Ishikawa (cell line): ENCODE results near the gene SLC7A6.

Experiments used
- CEBPB ChIP-seq: IDR thresholded peaks from 2 replicates; pipeline ENCODE4 v1.6.1; 2012
- EP300 ChIP-seq: IDR thresholded peaks from 2 replicates; pipeline ENCODE4 v1.6.1; 2012; ENCODE audit warnings: borderline replicate concordance
- NFIC ChIP-seq: IDR thresholded peaks from 2 replicates; pipeline ENCODE4 v1.6.1; 2012
- RAD21 ChIP-seq: IDR thresholded peaks from 2 replicates; pipeline ENCODE4 v1.6.1; 2012; ENCODE audit warnings: low read depth
- TEAD4 ChIP-seq: IDR thresholded peaks from 2 replicates; pipeline ENCODE4 v1.6.1; 2012
- TF ChIP-seq, protein P1 (sequence below): IDR thresholded peaks from 2 replicates; pipeline ENCODE4 v1.6.1; 2012
- TF ChIP-seq, protein P2 (sequence below): IDR thresholded peaks from 2 replicates; pipeline ENCODE4 v1.6.1; 2012; ENCODE audit warnings: low read depth, mild to moderate bottlenecking

DNA sequence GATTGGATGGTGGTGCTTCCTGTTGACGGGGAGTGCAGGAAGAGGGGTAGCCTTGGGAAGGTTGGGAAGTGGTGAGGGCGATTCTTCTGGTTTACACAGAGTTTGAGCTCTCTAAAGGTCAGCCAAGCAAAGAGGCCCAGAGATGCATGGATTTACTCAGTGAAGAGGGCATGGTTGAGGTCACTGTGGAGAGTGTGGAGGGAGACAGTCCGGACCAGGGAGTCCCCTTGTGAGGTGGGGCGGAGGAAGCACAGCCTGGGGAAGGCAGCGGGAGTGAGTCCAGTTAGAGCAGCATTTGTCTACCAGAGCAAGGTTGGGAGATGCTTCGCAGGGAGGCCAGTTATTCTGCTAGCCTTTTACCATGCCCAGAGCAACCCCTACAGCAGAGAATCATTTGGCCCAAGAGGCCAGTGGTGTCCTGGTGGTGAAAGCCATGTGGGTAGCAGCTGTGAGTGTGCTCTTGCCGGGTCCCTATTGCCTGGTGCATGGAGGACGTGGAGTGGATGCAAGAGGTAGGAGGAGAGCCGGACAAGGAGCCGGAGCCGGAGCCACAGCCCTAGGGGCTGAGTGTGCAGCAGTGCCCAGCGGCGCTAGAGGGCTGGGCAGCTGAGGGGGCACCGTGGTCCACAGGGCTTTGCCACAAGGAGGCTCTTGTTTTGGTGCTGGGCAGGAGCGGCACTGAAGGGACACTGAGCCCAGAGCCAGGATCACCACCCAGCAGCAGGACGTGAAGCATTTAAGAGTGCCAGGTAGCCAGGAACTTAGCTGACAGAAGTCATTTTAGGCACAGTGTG, 74.2 kb downstream of the SLC7A6 start:
- TF ChIP-seq, protein P1, sequence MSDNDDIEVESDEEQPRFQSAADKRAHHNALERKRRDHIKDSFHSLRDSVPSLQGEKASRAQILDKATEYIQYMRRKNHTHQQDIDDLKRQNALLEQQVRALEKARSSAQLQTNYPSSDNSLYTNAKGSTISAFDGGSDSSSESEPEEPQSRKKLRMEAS, result no peak
- TF ChIP-seq TEAD4, result no peak
- no peak for TF ChIP-seq CEBPB
- TF ChIP-seq, protein P2, sequence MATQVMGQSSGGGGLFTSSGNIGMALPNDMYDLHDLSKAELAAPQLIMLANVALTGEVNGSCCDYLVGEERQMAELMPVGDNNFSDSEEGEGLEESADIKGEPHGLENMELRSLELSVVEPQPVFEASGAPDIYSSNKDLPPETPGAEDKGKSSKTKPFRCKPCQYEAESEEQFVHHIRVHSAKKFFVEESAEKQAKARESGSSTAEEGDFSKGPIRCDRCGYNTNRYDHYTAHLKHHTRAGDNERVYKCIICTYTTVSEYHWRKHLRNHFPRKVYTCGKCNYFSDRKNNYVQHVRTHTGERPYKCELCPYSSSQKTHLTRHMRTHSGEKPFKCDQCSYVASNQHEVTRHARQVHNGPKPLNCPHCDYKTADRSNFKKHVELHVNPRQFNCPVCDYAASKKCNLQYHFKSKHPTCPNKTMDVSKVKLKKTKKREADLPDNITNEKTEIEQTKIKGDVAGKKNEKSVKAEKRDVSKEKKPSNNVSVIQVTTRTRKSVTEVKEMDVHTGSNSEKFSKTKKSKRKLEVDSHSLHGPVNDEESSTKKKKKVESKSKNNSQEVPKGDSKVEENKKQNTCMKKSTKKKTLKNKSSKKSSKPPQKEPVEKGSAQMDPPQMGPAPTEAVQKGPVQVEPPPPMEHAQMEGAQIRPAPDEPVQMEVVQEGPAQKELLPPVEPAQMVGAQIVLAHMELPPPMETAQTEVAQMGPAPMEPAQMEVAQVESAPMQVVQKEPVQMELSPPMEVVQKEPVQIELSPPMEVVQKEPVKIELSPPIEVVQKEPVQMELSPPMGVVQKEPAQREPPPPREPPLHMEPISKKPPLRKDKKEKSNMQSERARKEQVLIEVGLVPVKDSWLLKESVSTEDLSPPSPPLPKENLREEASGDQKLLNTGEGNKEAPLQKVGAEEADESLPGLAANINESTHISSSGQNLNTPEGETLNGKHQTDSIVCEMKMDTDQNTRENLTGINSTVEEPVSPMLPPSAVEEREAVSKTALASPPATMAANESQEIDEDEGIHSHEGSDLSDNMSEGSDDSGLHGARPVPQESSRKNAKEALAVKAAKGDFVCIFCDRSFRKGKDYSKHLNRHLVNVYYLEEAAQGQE, result no peak
- TF ChIP-seq NFIC, result no peak
- TF ChIP-seq RAD21, result no peak
- no peak for TF ChIP-seq EP300
